Activated CD8-positive, alpha-beta T cell treated with anti-CD3 and anti-CD28 coated beads for 36 hours (primary cell): ENCODE data around the gene NHP2. TPM values are rescaled to one million over a fixed set of nuclear protein-coding genes. Genes with fewer than 3 reads are reported as not detected.
A peak's percentile ranks its signal among the peaks of the same experiment; 100 is the strongest.

Experiments
- ATAC-seq: fragments of 200-7000 bp; cut with Tn5 transposase; one replicate; pipeline ENCODE4 v1.10.0; 2021; ENCODE audit warnings: mild to moderate bottlenecking, moderate library complexity
- CTCF ChIA-PET: fragments of 350-600 bp; sonication (Branson Sonifier 250); formaldehyde crosslinking; loops from one replicate; lab custom pipeline; 2021; ENCODE audit warnings: antibody characterized with exemption; lab: Charles Lee
- POLR2A ChIA-PET: fragments of 350-600 bp; sonication (Branson Sonifier 250); formaldehyde crosslinking; loops from one replicate; lab custom pipeline; 2021; ENCODE audit warnings: antibody characterized with exemption; lab: Charles Lee
- DNase-seq: peaks from one replicate; pipeline ENCODE4 v3.0.0-alpha.2; 2020
- H3K27ac Mint-ChIP-seq: one replicate; pipeline ENCODE4 v1.8.0; 2021; ENCODE audit warnings: mild to moderate bottlenecking, mixed read lengths
- H3K27me3 Mint-ChIP-seq: one replicate; pipeline ENCODE4 v1.8.0; 2021; ENCODE audit warnings: mixed read lengths
- H3K36me3 Mint-ChIP-seq: one replicate; pipeline ENCODE4 v1.8.0; 2021; ENCODE audit warnings: low read depth, mixed read lengths
- H3K4me1 Mint-ChIP-seq: one replicate; pipeline ENCODE4 v1.8.0; 2021; ENCODE audit warnings: low read depth, mixed read lengths
- H3K4me3 Mint-ChIP-seq: one replicate; pipeline ENCODE4 v1.8.0; 2021; ENCODE audit warnings: mild to moderate bottlenecking, moderate library complexity, mixed read lengths
- H3K9me3 Mint-ChIP-seq: one replicate; pipeline ENCODE4 v1.8.0; 2021; ENCODE audit warnings: mixed read lengths
- CTCF ChIP-seq: fragments of 200-600 bp; IDR thresholded peaks from one replicate; pipeline ENCODE4 v1.8.0; 2022; ENCODE audit warnings: antibody characterized with exemption, mild to moderate bottlenecking
- intact Hi-C: fragments of 100-400 bp; cut with micrococcal nuclease; formaldehyde crosslinking; loops from one replicate; pipeline ENCODE4 v1.10.0; 2022
- total RNA-seq, 2 experiments: library from RNA; stranded (reverse); gene quantifications; one replicate each; pipeline ENCODE4 v1.2.3, GENCODE V29; 2021

Gene NHP2
- total RNA-seq, 2 experiments from 2014 or later = 287 to 296 TPM

GRCh38 chr5:178155065-178155464 lies 1.4 kb upstream of the NHP2 start:
- H3K36me3 Mint-ChIP-seq = peaks cover 26% of the 10 kb centered on the region
- DNase-seq (no peak), ATAC-seq (no peak)
- H3K4me1 Mint-ChIP-seq = peaks cover 28% of the 10 kb centered on the region
- H3K4me3 Mint-ChIP-seq = no peak overlapping the region
- ChIA-PET CTCF (interaction anchor here (3.2 to 20.3 kb wide), 2 partner anchors 8 to 80 kb away, joined by 19 to 319 read pairs; no protein-coding TSS in a partner anchor), POLR2A (interaction anchor here (0.6 to 1.2 kb wide), 3 partner anchors 40 to 58 kb away, joined by 3 to 5 read pairs (median 4); partner anchors contain the start of gene HNRNPAB)
- H3K9me3 Mint-ChIP-seq = no peaks in the 10 kb centered on the region
- H3K27ac Mint-ChIP-seq = no peak overlapping the region
- intact Hi-C loops = no loop called here
- no peak for TF ChIP-seq CTCF
- H3K27me3 Mint-ChIP-seq = no peaks in the 10 kb centered on the region

- Mint-ChIP-seq H3K27me3 (no peaks in the 10 kb centered on the region), H3K27ac (peak overlapping the region; percentile 87), H3K36me3 (peaks cover 46% of the 10 kb centered on the region), H3K9me3 (no peaks in the 10 kb centered on the region), H3K4me3 (peak overlapping the region; percentile 97), H3K4me1 (peaks cover 46% of the 10 kb centered on the region)
- no peak for ATAC-seq
- CTCF ChIA-PET = interaction anchor here (0.9 to 20.3 kb wide), 6 partner anchors 10 to 78 kb away, joined by 3 to 319 read pairs (median 4); no protein-coding TSS in a partner anchor
- POLR2A ChIA-PET = interaction anchor here (0.9 to 3.2 kb wide), 13 partner anchors 9 to 78 kb away, joined by 3 to 14 read pairs (median 4); partner anchors contain the start of genes HNRNPAB and RMND5B
- no peak for TF ChIP-seq CTCF
- intact Hi-C loops = loop anchor here (5.0 kb wide), 1 partner anchor 35 kb away; no protein-coding TSS in a partner anchor
- DNase-seq = no peak
These were observed 917 bp downstream of the NHP2 start for GRCh38 chr5:178152491-178153444.

- TF ChIP-seq CTCF = no peak
- DNase-seq (no peak), ATAC-seq (no peak)
- ChIA-PET POLR2A (interaction anchor here (1.7 to 6.9 kb wide), 3 partner anchors 8 to 27 kb away, joined by 5 to 37 read pairs (median 14); no protein-coding TSS in a partner anchor), CTCF (interaction anchor here (1.5 to 20.3 kb wide), 3 partner anchors 14 to 76 kb away, joined by 3 to 319 read pairs (median 84); no protein-coding TSS in a partner anchor)
- Mint-ChIP-seq H3K4me3 (peak overlapping the region; percentile 15), H3K27ac (peak overlapping the region; percentile 92), H3K9me3 (no peaks in the 10 kb centered on the region), H3K4me1 (peaks cover 53% of the 10 kb centered on the region), H3K27me3 (no peaks in the 10 kb centered on the region), H3K36me3 (peaks cover 58% of the 10 kb centered on the region)
- intact Hi-C loops = loop anchor here (5.0 kb wide), 1 partner anchor 34 kb away; no protein-coding TSS in a partner anchor
These were observed 2.5 kb downstream of the NHP2 start for GRCh38 chr5:178150977-178151734.

- Mint-ChIP-seq H3K36me3 (peaks cover 64% of the 10 kb centered on the region), H3K27me3 (no peaks in the 10 kb centered on the region), H3K9me3 (no peaks in the 10 kb centered on the region), H3K4me1 (peaks cover 53% of the 10 kb centered on the region), H3K4me3 (peak overlapping the region; percentile 16), H3K27ac (peak overlapping the region; percentile 92)
- peak; percentile 18 for ATAC-seq
- peak; percentile 80 for DNase-seq
- ChIA-PET CTCF (interaction anchor here (0.7 to 20.3 kb wide), 9 partner anchors 10 to 88 kb away, joined by 3 to 319 read pairs (median 4); partner anchors contain the start of gene RMND5B), POLR2A (interaction anchor here (0.7 to 6.9 kb wide), 14 partner anchors 13 to 73 kb away, joined by 3 to 37 read pairs (median 4); partner anchors contain the start of genes HNRNPAB and RMND5B)
- peak; percentile 38 for TF ChIP-seq CTCF
- intact Hi-C loops = loop anchor here (5.0 kb wide), 1 partner anchor 72 kb away; no protein-coding TSS in a partner anchor
These were observed 4.3 kb downstream of the NHP2 start for GRCh38 chr5:178149199-178149932.
